HL-60/S4 treated with retinoic acid at 250 ng/mL for 4 days and 3 days (cell line): Measurements from ENCODE around the gene PEPD.

Experiments
- in situ Hi-C: fragments of 300-500 bp; cut with MboI; formaldehyde crosslinking; loops from 2 replicates; pipeline ENCODE4 v1.7.0; 2022; ENCODE audit warnings: low sequenced_read_pairs

The PEPD gene

DNA sequence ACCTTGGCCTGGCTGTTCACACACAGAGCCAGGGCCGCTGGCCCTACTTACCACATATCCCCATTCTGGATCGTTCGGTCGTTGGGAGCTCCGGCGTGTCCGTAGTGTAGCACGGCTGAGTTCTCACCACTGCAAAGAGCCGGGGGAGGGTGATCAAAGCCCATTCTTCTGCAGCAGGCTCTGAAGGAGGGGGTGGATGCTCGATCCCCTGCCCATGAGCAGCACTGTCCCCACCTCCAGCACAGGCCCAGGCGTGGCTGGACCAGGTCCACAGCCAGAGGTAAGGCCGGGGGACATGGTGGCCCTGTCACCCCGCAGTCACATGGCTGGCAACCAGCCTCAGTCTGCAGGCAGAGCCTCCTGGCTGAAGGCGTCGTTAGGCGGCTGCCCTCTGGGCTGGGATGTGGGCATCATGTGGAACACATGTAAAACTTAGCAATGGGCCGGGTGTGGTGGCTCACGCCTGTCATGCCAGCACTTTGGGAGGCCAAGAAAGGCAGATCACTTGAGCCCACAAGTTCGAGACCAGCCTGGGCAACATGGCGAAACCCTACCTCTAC lies 109.9 kb downstream of the PEPD start:
- in situ Hi-C loops: loop anchor here (25.0 kb wide), 1 partner anchor 274 kb away; the partner anchor contains the start of gene WDR88

DNA sequence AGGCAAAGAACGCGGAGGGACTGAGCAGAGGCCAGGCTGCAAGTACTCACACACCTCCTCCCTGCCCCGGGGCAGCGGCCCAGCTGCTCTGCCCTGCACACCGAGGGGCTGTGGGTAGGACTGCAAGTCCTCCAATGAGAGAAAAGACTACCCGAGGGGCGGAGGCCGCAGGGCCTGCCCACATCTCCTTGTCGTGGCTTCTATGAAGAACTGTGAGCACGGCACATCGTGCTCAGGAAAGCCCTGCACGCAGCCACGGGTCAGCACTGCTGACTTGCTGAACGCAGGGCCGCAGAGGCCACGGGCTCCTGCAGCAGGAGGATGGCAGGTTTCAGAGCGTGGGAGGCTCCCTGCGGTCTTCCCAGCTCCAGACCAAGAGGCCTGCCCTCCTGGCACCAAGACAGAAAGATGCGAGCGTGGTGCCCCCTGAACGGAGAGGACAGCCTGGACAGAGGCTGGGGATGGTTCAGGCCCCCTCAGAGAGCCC lies 110.6 kb downstream of the PEPD start:
- in situ Hi-C loops: loop anchor here (25.0 kb wide), 1 partner anchor 274 kb away; the partner anchor contains the start of gene WDR88

DNA sequence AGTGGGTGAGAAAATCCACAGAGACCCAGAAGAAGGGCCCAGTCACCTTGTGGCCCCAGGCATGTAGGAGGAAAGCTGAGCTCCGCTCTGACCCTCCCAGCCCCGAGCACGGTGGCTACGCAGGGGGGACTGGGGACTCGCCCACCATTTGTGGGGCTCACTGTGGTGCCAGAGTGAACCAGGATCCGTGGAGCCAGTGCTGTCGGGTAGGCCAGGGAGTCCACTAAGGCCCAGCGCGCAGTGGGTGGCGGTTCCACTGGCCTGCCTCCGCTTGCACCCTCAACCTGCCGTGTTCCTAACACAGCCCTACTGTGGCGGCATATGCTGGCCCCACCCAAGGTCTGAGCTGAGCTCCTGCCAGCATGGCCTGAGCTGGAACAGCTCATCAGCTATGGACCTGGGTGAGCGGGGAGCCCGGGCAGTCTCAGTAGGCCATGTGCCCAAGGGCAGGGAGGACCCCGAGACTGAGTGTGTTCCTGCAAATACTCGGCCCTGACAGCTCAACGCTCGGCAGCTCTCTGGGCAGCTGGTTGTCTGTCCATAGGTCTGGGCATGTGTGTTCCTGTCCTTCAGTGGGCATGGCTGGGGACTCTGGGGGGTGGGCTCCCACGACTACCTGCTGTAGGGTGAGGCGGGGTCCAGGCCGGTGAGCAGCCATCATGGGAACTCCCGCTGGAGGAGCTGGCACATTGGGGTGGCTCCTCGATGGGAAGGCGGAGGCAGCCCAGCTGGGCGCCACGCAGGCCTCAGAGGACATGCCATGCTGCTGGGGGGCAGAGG lies 111.5 kb downstream of the PEPD start:
- in situ Hi-C loops: loop anchor here (25.0 kb wide), 1 partner anchor 273 kb away; the partner anchor contains the start of gene WDR88

DNA sequence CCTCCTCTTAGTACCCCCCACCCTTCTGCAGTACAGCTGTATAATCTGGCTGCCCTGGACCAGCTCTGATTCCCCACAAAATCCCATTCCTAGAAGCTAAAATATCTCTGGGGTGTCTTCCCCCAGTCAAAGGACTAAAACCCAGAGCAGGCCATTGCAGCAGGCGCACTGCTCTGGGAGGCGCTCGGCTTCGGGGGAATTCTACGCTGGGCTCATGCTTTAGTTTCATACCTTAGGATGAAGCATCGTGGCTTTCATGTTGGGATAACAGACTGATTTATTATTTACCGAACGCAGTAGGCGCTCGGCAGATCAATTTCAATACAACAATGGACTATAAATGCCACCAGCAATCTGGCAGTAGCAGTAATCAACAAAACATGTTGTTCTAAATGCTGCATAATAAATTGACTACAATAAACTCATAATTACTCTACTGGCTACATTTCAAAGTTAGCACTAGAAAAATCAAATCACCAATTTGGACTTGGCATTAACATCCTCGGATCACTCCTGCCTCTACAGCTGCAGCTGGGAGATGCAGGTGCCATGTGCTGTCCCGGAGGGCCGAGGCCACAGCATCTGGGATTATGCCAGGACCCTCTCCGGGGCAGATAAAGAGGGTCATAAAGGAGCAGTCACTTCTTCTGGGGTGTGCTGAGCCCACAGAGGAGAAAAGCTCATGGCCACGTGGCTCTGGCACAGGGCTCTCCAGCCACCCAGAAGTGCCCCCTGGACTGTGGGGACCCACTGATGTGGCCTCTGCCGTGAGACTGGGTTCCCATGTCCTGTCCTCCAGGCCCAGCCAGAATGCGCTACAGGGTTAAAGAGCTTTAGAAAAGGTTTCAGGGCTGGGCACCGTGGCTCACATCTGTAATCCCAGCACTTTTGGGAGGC lies 112.8 kb downstream of the PEPD start:
- in situ Hi-C loops: loop anchor here (25.0 kb wide), 1 partner anchor 271 kb away; the partner anchor contains the start of gene WDR88

DNA sequence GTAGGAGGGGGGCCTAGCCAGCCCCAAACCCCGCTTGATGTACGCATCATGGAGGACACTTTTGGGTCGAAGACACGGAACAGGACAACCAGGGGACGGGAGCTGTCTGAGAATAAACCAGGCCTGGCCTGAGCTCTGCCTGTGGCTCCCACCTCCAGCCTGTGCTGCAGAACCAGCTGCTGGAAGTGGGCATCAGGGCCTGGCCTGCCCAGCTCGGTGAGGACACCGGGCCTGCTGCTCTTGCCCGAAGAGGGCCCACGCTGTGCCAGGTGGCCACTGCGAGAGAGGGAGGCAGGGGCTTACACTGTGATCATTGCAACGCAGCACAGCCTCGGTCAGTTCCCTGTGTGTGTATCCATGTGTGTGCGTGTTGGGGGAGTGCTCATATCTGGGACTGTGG lies 113.5 kb downstream of the PEPD start:
- in situ Hi-C loops: loop anchor here (25.0 kb wide), 1 partner anchor 271 kb away; the partner anchor contains the start of gene WDR88

GRCh38 chr19:33407716-33408115 lies 113.9 kb downstream of the PEPD start:
- in situ Hi-C loops: loop anchor here (25.0 kb wide), 1 partner anchor 270 kb away; the partner anchor contains the start of gene WDR88

DNA sequence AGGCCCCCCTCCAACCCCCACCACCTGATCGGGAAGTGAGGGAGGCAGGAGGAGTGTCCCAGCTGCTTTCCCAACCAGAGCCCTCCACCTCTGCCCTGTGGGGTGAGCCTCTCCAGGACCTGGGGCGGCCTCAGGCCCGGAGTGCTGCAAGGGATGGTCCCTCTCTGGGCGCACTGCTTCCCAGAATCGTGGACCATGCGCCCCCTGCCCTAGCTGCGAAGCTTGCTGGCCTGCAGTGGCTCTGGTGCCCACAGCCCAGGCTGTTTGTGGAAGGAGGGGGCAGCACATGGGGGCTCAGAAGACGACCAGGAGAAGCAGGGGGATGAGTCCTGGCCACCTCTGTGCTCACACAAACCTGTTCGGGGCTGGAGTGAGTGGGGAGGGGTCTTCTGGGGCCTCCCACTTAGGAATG lies 114.4 kb downstream of the PEPD start:
- in situ Hi-C loops: loop anchor here (25.0 kb wide), 1 partner anchor 270 kb away; the partner anchor contains the start of gene WDR88

GRCh38 chr19:33406521-33407139 lies 115.0 kb downstream of the PEPD start:
- in situ Hi-C loops: loop anchor here (25.0 kb wide), 1 partner anchor 269 kb away; the partner anchor contains the start of gene WDR88

- in situ Hi-C loops: loop anchor here (25.0 kb wide), 1 partner anchor 269 kb away; the partner anchor contains the start of gene WDR88
These were observed 115.8 kb downstream of the PEPD start for GRCh38 chr19:33405553-33406461.

- in situ Hi-C loops: loop anchor here (25.0 kb wide), 1 partner anchor 268 kb away; the partner anchor contains the start of gene WDR88
These were observed 116.4 kb downstream of the PEPD start for GRCh38 chr19:33405254-33405552.

GRCh38 chr19:33404506-33405253 lies 116.9 kb downstream of the PEPD start:
- in situ Hi-C loops: loop anchor here (5.0 to 25.0 kb wide), 2 partner anchors 157 to 267 kb away; partner anchors contain the start of gene WDR88

DNA sequence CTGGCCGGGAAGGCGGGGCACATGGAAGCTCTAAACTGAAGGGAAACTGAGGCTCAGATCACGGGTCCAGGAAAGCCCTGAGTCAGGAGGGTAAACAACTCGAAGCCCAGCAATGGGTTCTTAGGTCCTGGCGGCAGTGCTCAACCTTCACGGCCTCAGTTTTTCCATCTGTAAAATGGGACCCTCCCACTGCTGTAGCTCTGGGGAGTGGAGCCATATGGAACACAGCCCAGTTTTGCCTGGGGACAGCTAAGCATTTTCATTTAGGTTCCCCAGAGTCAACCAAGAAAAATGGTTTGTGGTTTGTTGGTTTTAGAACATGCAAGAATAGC lies 117.7 kb downstream of the PEPD start:
- in situ Hi-C loops: loop anchor here (5.0 to 25.0 kb wide), 2 partner anchors 157 to 267 kb away; partner anchors contain the start of gene WDR88

GRCh38 chr19:33403221-33403972 lies 118.2 kb downstream of the PEPD start:
- in situ Hi-C loops: loop anchor here (5.0 to 25.0 kb wide), 2 partner anchors 156 to 266 kb away; partner anchors contain the start of gene WDR88

DNA sequence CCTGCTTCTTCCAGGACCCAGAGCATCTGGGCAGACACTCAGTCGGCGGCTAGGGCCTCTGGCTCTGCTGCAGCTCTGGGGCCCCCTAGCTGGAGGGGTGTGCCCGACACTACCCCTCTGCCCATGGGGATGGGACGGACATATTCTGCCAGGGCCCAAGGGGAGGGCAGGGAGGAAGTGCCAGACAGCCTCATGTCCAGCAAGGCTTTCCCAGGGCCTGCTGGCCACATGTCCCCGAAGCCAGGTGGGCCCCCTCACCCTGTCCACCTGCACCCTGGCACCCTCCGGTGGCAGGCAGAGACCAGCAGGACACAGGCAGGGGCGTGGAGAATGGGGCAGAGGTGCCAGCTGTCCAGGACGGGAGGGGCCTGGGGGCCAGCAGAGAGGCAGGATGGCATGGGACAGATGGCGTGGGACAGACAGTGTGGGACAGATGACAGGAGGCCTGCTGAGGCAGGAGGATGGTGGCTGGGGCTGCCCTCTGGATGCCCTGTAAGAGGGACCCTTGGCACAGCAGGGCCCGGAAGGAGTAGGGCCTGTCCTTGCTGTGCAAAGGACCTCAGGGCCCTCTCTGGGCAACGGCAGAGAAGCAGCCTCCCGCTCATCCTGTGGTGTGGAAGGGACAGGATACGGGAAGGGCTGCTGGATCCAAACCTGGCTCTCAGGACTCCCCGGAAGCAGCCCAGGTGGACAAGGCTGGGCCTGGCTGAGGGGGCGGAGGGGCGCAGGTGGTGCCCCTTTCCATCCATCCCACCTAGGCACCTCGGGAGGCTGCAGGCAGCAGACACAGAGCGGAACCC lies 119.0 kb downstream of the PEPD start:
- in situ Hi-C loops: loop anchor here (5.0 to 25.0 kb wide), 2 partner anchors 155 to 265 kb away; partner anchors contain the start of gene WDR88

DNA sequence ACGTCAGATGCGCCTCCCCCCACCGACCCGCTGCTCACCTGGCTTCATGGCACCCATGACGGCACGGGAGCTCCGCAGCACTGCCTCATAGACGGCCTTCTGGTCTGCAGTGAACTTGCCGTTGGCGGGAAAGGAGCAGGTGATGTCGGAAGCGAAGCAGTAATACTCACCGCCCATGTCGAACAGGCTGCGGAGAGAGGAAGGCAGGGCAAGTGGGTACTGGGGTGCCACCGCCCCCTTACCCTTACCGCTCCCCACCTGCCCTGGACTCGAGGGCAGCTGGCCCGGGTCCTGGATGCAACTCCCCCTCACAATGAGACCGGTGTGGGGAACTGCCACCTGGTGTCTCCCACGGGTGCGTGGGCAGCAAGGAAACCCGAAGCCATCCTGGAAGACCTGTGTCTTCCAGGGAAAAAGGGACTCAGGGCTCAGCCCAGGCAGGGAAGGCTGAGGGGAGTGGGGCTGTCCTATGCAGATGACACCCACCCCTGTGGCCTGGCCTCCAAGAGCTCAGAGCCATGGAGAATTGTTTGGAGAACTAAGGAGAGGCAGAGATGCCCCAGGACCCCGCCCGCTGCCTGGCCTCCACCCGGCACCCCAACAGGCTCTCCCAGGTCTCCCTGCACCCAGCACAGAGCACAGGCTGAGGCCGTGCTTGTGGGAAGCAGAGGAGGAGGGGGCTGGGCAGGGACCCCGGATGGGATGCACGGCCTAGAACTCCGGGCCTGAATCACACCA lies 119.7 kb downstream of the PEPD start:
- in situ Hi-C loops: loop anchor here (5.0 to 25.0 kb wide), 2 partner anchors 155 to 265 kb away; partner anchors contain the start of gene WDR88
